Stimulated activated CD4-positive, alpha-beta T cell treated with anti-CD3 and anti-CD28 coated beads, Interleukin-15, amount 100 ng/mL, for 48 hours (primary cell): Measurements from ENCODE around the gene GZMM.

Experiments used
- DNase-seq, 2 donors: peaks; one replicate each; pipeline ENCODE4 v3.0.0-alpha.2; 2020; ENCODE audit warnings: low read depth in 2 of 2

GZMM gene

GRCh38 chr19:535017-535835 lies 8.6 kb upstream of the GZMM start:
- no peak for DNase-seq

- no peak for DNase-seq
Measured at GRCh38 chr19:536031-536880, 7.6 kb upstream of the GZMM start.

GRCh38 chr19:536881-537404 lies 6.9 kb upstream of the GZMM start:
- DNase-seq: no peak

GRCh38 chr19:538641-539428 lies 5.0 kb upstream of the GZMM start:
- DNase-seq: no peak

- no peak for DNase-seq
Measured at GRCh38 chr19:539429-540030, 4.3 kb upstream of the GZMM start.

GRCh38 chr19:540867-541637 lies 2.8 kb upstream of the GZMM start:
- DNase-seq: no peak

GRCh38 chr19:541699-542098 lies 2.2 kb upstream of the GZMM start:
- no peak for DNase-seq

GRCh38 chr19:542173-542866 lies 1.5 kb upstream of the GZMM start:
- DNase-seq: no peak

GRCh38 chr19:547117-547516 lies 3.3 kb downstream of the GZMM start:
- DNase-seq: no peak

GRCh38 chr19:547836-548720 lies 4.2 kb downstream of the GZMM start:
- DNase-seq: no peak

- DNase-seq: no peak
Measured at GRCh38 chr19:548886-549830, 5.3 kb downstream of the GZMM start.

GRCh38 chr19:554817-555216 lies 11.0 kb downstream of the GZMM start:
- no peak for DNase-seq

- no peak for DNase-seq
Measured at GRCh38 chr19:555474-555808, 11.6 kb downstream of the GZMM start.

- DNase-seq: no peak
Measured at GRCh38 chr19:556611-557382, 12.9 kb downstream of the GZMM start.

GRCh38 chr19:558770-559439 lies 15.1 kb downstream of the GZMM start:
- no peak for DNase-seq

GRCh38 chr19:560121-560520 lies 16.3 kb downstream of the GZMM start:
- DNase-seq: no peak

GRCh38 chr19:566403-566802 lies 22.6 kb downstream of the GZMM start:
- DNase-seq: no peak
